OCI-LY7 (cell line): ENCODE data around the gene TBC1D9B.

Experiments used
- EZH2phosphoT487 ChIP-seq: fragments of 200-600 bp; sonication (generic); IDR thresholded peaks from 2 replicates; pipeline ENCODE4 v1.6.1; 2018; ENCODE audit warnings: low read depth, borderline replicate concordance, mild to moderate bottlenecking, mixed run types, antibody characterized with exemption, low read length, moderate library complexity, mixed read lengths
- TF ChIP-seq, protein P1 (sequence below): fragments of 200-600 bp; sonication (generic); conservative IDR thresholded peaks from 2 replicates; pipeline ENCODE4 v1.5.1; 2014; ENCODE audit warnings: mild to moderate bottlenecking, antibody characterized with exemption, low read length, moderate library complexity, mixed read lengths

DNA sequence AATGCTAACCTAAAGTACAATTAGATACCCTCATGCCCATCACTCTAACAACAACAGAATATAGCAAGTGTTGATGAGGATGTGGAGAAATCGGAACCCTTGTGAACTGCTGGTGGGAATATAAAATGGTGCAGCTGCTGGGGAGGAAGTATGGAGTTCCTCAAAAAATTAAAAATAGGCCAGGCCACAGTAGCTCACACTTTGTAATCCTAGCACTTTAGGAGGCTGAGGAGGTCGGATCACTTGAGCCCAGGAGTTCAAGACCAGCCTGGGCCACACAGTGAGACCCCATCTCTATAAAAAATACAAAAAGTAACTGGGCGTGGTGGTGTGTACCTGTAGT, 31.1 kb downstream of the TBC1D9B start:
- TF ChIP-seq, protein P1, sequence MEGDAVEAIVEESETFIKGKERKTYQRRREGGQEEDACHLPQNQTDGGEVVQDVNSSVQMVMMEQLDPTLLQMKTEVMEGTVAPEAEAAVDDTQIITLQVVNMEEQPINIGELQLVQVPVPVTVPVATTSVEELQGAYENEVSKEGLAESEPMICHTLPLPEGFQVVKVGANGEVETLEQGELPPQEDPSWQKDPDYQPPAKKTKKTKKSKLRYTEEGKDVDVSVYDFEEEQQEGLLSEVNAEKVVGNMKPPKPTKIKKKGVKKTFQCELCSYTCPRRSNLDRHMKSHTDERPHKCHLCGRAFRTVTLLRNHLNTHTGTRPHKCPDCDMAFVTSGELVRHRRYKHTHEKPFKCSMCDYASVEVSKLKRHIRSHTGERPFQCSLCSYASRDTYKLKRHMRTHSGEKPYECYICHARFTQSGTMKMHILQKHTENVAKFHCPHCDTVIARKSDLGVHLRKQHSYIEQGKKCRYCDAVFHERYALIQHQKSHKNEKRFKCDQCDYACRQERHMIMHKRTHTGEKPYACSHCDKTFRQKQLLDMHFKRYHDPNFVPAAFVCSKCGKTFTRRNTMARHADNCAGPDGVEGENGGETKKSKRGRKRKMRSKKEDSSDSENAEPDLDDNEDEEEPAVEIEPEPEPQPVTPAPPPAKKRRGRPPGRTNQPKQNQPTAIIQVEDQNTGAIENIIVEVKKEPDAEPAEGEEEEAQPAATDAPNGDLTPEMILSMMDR: no peak
- no peak for TF ChIP-seq EZH2phosphoT487
